GM23338 (cell line): Measurements from ENCODE around the gene SLC44A1.

Experiments used
- CREB1 ChIP-seq: fragments of 250-450 bp; sonication (Bioruptor Pico); IDR thresholded peaks from 2 replicates; pipeline ENCODE4 v1.5.0; 2020; ENCODE audit warnings: low read depth, mild to moderate bottlenecking, moderate library complexity
- EZH2 ChIP-seq: fragments of 200-600 bp; sonication (generic); IDR thresholded peaks from one replicate; pipeline ENCODE4 v1.8.0; 2017; ENCODE audit warnings: antibody characterized with exemption, mild to moderate bottlenecking, low read depth; ENCODE audit not compliant: unreplicated experiment
- EZH2phosphoT487 ChIP-seq: fragments of 200-600 bp; sonication (generic); IDR thresholded peaks from one replicate; pipeline ENCODE4 v1.8.1; 2018; ENCODE audit warnings: antibody characterized with exemption; ENCODE audit not compliant: unreplicated experiment
- JUNB ChIP-seq: IDR thresholded peaks from one replicate; pipeline ENCODE4 v1.6.1; 2016; ENCODE audit warnings: antibody characterized with exemption; ENCODE audit not compliant: unreplicated experiment
- NANOG ChIP-seq: IDR thresholded peaks from 2 replicates; pipeline ENCODE4 v1.6.1; 2016; ENCODE audit warnings: antibody characterized with exemption, borderline replicate concordance
- POLR2AphosphoS5 ChIP-seq: IDR thresholded peaks from 2 replicates; pipeline ENCODE4 v1.6.1; 2016; ENCODE audit warnings: antibody characterized with exemption, low read depth
- REST ChIP-seq: IDR thresholded peaks from one replicate; pipeline ENCODE4 v1.6.1; 2018; ENCODE audit warnings: antibody characterized with exemption; ENCODE audit not compliant: unreplicated experiment
- STAT1 ChIP-seq: IDR thresholded peaks from one replicate; pipeline ENCODE4 v1.6.1; 2016; ENCODE audit warnings: antibody characterized with exemption; ENCODE audit not compliant: unreplicated experiment
- ZNF114 ChIP-seq: fragments of 250-450 bp; sonication (Bioruptor Pico); IDR thresholded peaks from 2 replicates; pipeline ENCODE4 v1.5.0; 2020; ENCODE audit warnings: mild to moderate bottlenecking, moderate library complexity
- TF ChIP-seq, protein P1 (sequence below), 2 experiments: fragments of 200-600 bp in 1 of 2; sonication (generic) in 1 of 2; conservative IDR thresholded peaks; 2 replicates each; pipeline versions ENCODE4 v1.5.1 to v1.6.1; 2016 to 2017; ENCODE audit warnings: antibody characterized with exemption in 2 of 2, low read depth in 2 of 2, mild to moderate bottlenecking in 2 of 2, moderate library complexity in 1 of 2
- TF ChIP-seq, protein P2 (sequence below): IDR thresholded peaks from 2 replicates; pipeline ENCODE4 v1.6.1; 2016; ENCODE audit warnings: antibody characterized with exemption

DNA sequence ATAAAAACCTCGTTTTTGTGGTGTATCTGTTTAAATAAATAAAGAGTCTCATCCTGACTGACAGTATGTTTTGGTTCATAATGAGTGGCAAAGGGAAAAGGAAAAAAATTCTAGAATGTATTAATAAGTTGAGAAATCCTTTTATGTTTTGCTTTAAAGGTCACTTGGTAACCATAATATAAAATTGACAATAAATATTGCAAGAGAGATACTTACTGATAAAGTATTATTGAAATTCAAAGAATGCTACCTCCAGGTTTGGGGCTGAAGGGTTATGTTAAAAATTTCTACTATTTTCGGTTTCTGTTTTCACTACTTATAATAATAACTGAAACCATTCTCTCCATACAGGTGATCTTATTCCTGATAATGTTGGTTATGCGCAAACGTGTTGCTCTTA is 118.0 kb downstream of the SLC44A1 start:
- no peak for TF ChIP-seq EZH2
- TF ChIP-seq POLR2AphosphoS5, result no peak
- TF ChIP-seq, protein P1, sequence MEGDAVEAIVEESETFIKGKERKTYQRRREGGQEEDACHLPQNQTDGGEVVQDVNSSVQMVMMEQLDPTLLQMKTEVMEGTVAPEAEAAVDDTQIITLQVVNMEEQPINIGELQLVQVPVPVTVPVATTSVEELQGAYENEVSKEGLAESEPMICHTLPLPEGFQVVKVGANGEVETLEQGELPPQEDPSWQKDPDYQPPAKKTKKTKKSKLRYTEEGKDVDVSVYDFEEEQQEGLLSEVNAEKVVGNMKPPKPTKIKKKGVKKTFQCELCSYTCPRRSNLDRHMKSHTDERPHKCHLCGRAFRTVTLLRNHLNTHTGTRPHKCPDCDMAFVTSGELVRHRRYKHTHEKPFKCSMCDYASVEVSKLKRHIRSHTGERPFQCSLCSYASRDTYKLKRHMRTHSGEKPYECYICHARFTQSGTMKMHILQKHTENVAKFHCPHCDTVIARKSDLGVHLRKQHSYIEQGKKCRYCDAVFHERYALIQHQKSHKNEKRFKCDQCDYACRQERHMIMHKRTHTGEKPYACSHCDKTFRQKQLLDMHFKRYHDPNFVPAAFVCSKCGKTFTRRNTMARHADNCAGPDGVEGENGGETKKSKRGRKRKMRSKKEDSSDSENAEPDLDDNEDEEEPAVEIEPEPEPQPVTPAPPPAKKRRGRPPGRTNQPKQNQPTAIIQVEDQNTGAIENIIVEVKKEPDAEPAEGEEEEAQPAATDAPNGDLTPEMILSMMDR (conservative IDR thresholded peaks at IDR 0.05; ENCODE audit: low read depth in 2 of 2), result no peak
- no peak for TF ChIP-seq ZNF114 (CRISPR knock-in tag)
- TF ChIP-seq REST, result no peak
- TF ChIP-seq CREB1 (CRISPR knock-in tag), result no peak
- no peak for TF ChIP-seq JUNB
- TF ChIP-seq EZH2phosphoT487, result no peak
- TF ChIP-seq STAT1, result no peak
- TF ChIP-seq, protein P2, sequence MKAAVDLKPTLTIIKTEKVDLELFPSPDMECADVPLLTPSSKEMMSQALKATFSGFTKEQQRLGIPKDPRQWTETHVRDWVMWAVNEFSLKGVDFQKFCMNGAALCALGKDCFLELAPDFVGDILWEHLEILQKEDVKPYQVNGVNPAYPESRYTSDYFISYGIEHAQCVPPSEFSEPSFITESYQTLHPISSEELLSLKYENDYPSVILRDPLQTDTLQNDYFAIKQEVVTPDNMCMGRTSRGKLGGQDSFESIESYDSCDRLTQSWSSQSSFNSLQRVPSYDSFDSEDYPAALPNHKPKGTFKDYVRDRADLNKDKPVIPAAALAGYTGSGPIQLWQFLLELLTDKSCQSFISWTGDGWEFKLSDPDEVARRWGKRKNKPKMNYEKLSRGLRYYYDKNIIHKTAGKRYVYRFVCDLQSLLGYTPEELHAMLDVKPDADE, result no peak
- no peak for TF ChIP-seq NANOG
